Activated CD4-positive, alpha-beta T cell treated with anti-CD3 and anti-CD28 coated beads, Interleukin-2, amount 50 U/mL, for 24 hours (primary cell): ENCODE results near the gene OSBPL9.
"Not testable (repeated sequence)": the region's sequence is repeated elsewhere in the genome, so short reads cannot be mapped to it uniquely, and the experiment has no call there.

Experiments used
- DNase-seq, 2 donors: peaks; one replicate each; pipeline ENCODE4 v3.0.0-alpha.2; 2020; ENCODE audit warnings: low read depth in 1 of 2, low spot score in 1 of 2

OSBPL9 gene

DNA sequence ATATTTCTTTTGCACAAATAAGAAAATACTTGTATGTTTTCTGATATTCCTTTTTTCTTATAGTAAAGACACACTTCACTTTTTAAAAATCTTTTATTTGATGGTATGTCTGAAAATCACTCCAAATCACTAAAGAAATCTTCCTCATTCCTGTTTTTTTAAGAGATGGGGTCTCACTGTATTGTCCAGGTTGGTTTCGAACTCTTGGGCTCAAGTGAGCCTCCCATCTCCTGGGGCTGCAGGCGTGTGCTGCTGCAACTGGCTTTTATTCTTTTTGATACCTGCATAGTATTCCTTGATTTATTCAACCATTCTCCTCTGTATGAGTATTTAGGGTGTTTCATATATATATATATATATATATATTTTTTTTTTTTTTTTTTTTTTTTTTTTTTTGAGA, 88.1 kb downstream of the OSBPL9 start:
- DNase-seq, result no peak

DNA sequence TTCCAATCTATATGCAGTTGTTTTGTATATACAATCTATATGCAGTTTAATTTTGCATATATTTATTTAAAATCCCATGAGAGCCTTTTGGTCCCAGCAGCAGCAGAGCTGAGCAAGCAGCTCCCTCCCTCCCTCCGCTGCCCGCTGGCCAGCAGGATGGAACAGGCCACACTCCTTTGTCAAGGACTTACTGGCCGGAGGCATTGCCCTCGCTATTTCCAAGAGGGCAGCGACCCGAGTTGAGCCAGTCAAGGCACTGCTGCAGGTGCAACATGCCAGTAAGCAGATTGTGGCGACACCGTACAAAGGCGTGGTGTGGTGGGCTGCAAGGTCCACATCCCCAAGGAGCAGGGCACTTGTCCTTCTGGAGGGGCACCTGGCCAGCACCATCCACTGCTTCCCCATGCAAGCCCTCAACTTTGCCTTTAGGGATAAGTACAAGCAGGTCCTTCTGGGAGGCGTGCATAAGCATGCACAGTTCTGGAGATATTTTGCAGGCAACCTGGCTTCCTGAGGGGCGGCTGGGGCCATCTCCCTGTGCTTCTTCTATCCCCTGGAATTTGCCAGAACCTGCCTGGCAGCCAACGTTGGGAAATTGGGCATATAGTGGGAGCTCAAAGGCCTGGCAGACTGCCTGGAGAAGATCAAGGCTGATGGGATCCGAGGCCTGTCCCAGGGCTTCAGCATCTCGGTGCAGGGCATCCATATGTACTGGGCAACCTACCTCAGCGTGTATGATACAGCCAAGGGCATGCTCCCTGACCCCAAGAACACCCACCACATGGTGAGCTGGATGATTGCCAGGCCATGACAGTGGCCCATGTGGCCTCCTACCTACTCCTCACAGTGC, 92.2 kb downstream of the OSBPL9 start:
- DNase-seq, result no peak

DNA sequence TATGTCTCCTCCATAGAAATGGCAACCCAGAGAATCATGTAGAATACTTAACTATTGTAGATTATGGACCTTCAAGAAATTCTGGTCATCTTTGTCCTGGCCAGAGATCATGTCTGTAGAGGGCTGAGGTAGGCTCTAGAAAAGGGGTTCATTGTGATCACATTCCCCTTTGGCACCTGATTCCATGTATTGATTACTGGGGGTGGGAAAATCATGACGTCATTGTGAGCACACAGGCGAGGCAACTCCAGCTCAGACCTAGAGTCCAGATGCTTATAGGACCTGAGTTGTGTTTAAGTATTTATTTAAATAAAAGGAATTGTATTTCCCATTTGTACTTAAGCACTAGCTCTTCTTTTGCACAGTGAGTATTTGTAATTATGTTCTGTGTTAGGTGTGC, 93.1 kb downstream of the OSBPL9 start:
- no peak for DNase-seq

GRCh38 chr1:51712590-51712989, 95.7 kb downstream of the OSBPL9 start:
- DNase-seq, result no peak

DNA sequence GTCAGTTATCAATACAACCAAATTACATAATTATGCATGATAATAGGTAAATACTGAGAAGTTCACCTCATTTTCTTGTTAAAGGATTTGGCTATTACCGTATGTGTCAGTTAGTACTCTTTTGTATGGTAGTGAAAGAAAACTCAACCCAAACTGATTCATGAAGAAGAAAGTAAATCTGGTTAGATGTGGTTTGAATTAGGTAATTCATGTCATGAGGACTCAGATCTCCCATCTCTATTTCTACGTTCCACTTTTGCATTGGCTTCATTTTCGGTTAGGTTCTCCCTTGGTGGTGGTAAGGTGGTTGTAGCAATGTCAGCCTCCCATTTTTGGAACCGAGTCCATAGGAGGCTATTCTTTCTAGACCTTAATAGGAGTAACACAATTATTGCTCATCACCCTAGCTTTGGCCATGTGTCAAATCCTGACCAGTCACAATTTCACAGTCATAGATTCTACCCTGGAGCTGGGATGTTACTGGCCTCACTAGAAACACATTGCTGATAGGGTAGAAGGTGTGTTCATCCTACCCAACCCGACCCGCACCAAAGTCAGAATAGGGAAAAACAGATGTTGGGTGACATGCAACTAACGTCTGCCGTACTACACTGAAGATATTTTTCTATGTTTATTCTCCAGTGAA, 97.6 kb downstream of the OSBPL9 start:
- no peak for DNase-seq

DNA sequence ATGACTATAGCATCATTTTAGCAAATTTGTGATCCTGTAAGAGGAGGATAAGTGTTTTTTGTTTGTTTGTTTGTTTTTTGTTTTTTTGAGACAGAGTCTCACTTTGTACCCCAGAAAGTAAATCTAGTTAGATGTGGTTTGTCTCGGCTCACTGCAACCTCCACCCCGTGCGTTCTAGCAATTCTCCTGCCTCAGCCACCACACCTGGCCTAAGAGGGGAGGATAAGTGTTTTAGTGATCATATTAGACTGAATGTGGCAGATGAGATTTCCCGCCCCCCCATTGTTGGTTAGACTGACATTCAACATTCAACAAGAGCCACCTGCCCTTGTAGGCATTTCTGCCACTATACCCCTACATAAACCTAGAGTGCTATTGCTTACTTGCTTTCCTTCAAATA, 98.5 kb downstream of the OSBPL9 start:
- no peak for DNase-seq

- DNase-seq, result no peak
Measured at GRCh38 chr1:51716746-51717145, 99.9 kb downstream of the OSBPL9 start.

DNA sequence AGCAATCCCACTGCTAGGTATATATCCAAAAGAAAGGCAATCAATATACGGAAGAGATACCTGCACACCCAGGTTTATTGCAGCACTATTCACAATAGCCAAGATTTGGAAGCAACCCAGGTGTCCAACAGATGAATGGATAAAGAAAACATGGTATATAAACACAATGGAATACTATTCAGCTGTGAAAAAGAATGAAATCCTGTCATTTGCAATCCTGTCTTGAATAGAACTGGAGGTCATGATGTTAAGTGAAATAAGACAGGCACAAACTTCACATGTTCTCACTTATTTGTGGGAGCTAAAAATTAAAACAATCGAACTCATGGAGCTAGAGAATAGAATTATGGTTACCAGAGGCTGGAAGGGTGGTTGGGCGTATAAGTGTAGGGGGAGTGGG, 101.0 kb downstream of the OSBPL9 start:
- no peak for DNase-seq

GRCh38 chr1:51719146-51719545, 102.3 kb downstream of the OSBPL9 start:
- DNase-seq, result no peak

- no peak for DNase-seq
Measured at GRCh38 chr1:51724797-51725196, 107.9 kb downstream of the OSBPL9 start.

GRCh38 chr1:51726051-51726450, 109.2 kb downstream of the OSBPL9 start:
- DNase-seq, result no peak

- no peak for DNase-seq
Measured at GRCh38 chr1:51726544-51727225, 109.8 kb downstream of the OSBPL9 start.

GRCh38 chr1:51727366-51727765, 110.5 kb downstream of the OSBPL9 start:
- no peak for DNase-seq

- DNase-seq, result no peak
Measured at GRCh38 chr1:51728611-51729155, 111.8 kb downstream of the OSBPL9 start.

DNA sequence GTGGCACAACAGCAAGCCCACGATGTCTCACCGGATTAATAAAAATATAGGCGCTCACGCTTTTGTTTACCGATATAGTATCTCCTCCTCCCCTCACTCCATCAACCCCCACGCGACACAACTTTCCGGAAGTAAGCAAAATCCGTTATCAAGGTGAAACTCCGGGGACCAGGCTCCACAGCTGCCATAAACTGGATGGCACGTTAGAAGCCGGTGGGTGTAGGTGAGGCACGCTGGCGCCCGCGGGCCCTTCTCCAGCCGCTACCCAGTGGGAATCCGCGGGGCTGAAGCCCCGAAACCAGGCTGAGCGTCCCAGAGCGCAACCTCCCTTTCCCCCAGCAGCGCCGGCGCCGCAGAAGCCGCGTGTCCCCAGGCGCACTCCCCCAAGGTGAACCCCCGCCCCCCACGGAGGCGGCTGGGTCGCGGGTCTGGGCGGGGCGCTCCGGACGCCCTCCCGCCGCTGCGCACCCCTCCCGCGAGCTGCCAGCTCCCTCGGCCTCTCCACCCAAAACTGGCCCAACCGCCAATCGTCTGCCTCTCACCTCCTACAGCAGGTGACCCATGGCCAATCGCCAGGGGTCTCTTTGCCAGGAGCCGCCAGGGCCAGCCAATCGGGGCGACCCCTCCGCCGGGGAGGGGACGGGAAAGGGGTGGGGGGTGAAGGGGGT, 112.4 kb downstream of the OSBPL9 start:
- DNase-seq, result peak; percentile 78 to 94

DNA sequence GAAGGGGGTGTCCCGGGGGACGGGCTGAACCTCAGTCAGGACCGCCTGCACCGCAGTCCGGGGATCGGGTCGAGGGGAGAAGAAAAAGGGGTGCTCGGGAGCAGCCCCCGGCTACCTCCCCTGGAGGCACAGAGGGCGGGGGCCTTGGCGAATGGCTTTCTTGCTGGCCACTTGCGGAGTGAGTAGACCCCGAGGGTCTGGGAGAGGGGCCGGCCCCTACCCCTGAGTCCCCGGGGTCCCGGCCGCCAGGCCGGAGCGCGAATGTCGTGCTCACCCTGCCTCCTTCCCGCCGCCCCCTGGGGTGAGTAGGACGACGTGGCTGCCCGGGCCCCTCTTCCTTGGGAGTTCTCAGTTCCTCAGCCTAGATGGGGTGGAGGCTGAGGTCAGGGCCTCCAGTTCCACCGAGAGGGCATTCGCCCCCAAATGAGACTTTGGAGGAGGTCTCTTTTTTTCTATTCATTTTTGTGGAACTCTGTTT, 113.0 kb downstream of the OSBPL9 start:
- DNase-seq, result peak in 1 of 2 donors; percentile 4

GRCh38 chr1:51731998-51732397, 115.1 kb downstream of the OSBPL9 start:
- no peak for DNase-seq

- DNase-seq, result no peak
Measured at GRCh38 chr1:51732701-51733425, 116.0 kb downstream of the OSBPL9 start.

- DNase-seq, result not testable (repeated sequence)
Measured at GRCh38 chr1:51733426-51733774, 116.5 kb downstream of the OSBPL9 start.

GRCh38 chr1:51733793-51734522, 117.1 kb downstream of the OSBPL9 start:
- no peak for DNase-seq
